Brain microvascular endothelial cell (primary cell): ENCODE data around the gene MGMT.

Source experiments
- DNase-seq: peaks from one replicate; pipeline ENCODE4 v3.0.0-alpha.2; 2020
- H3K27ac ChIP-seq: fragments of 250-450 bp; sonication (Bioruptor Pico); 2 replicates; pipeline ENCODE4 v1.5.1; 2020; ENCODE audit warnings: mild to moderate bottlenecking, moderate library complexity
- H3K27me3 ChIP-seq: fragments of 250-450 bp; sonication (Bioruptor Pico); replicated peaks from 2 replicates; pipeline ENCODE4 v1.5.1; 2020; ENCODE audit warnings: mild to moderate bottlenecking
- H3K36me3 ChIP-seq: fragments of 250-450 bp; sonication (Bioruptor Pico); replicated peaks from 2 replicates; pipeline ENCODE4 v1.5.1; 2020; ENCODE audit warnings: mild to moderate bottlenecking
- H3K4me3 ChIP-seq: 2 replicates; pipeline ENCODE4 v1.5.1; 2011; ENCODE audit warnings: low read depth, mild to moderate bottlenecking, control low read depth, low read length, moderate library complexity
- CTCF ChIP-seq: IDR thresholded peaks from 2 replicates; pipeline ENCODE4 v1.5.1; 2011; ENCODE audit warnings: low read depth, mild to moderate bottlenecking, moderate library complexity, low read length, control low read depth, inconsistent platforms; ENCODE audit errors: missing control alignments
- in situ Hi-C: cut with HindIII; loops from 2 replicates; pipeline ENCODE4 v1.10.0; 2017; ENCODE audit warnings: low sequenced_read_pairs, low pct_ligation_motif_present

MGMT gene

GRCh38 chr10:129697463-129698247 lies 230.6 kb downstream of the MGMT start:
- in situ Hi-C loops = no loop called here
- H3K27ac ChIP-seq = no peak overlapping the region
- H3K27me3 ChIP-seq = no peaks in the 10 kb centered on the region
- no peak for DNase-seq
- no peak for TF ChIP-seq CTCF
- no peaks in the 10 kb centered on the region for H3K36me3 ChIP-seq
- H3K4me3 ChIP-seq = no peak overlapping the region

GRCh38 chr10:129699722-129700340 lies 232.8 kb downstream of the MGMT start:
- Histone ChIP-seq H3K36me3 (no peaks in the 10 kb centered on the region), H3K27me3 (no peaks in the 10 kb centered on the region), H3K4me3 (no peak overlapping the region), H3K27ac (no peak overlapping the region)
- in situ Hi-C loops = no loop called here
- TF ChIP-seq CTCF = no peak
- no peak for DNase-seq

- no peak for TF ChIP-seq CTCF
- H3K36me3 ChIP-seq = no peaks in the 10 kb centered on the region
- in situ Hi-C loops = no loop called here
- no peaks in the 10 kb centered on the region for H3K27me3 ChIP-seq
- H3K27ac ChIP-seq = no peak overlapping the region
- no peak overlapping the region for H3K4me3 ChIP-seq
- DNase-seq = no peak
Observed at GRCh38 chr10:129702605-129703004, 235.6 kb downstream of the MGMT start.

GRCh38 chr10:129703287-129704137 lies 236.5 kb downstream of the MGMT start:
- no peak overlapping the region for H3K4me3 ChIP-seq
- no peaks in the 10 kb centered on the region for H3K27me3 ChIP-seq
- H3K27ac ChIP-seq = no peak overlapping the region
- H3K36me3 ChIP-seq = no peaks in the 10 kb centered on the region
- DNase-seq = no peak
- no peak for TF ChIP-seq CTCF
- in situ Hi-C loops = no loop called here

GRCh38 chr10:129704225-129704624 lies 237.2 kb downstream of the MGMT start:
- DNase-seq = no peak
- Histone ChIP-seq H3K4me3 (no peak overlapping the region), H3K27ac (no peak overlapping the region), H3K27me3 (no peaks in the 10 kb centered on the region), H3K36me3 (no peaks in the 10 kb centered on the region)
- TF ChIP-seq CTCF = no peak
- in situ Hi-C loops = no loop called here
